Measurements from ENCODE around the gene SNRPD2.

SNRPD2 gene

DNA sequence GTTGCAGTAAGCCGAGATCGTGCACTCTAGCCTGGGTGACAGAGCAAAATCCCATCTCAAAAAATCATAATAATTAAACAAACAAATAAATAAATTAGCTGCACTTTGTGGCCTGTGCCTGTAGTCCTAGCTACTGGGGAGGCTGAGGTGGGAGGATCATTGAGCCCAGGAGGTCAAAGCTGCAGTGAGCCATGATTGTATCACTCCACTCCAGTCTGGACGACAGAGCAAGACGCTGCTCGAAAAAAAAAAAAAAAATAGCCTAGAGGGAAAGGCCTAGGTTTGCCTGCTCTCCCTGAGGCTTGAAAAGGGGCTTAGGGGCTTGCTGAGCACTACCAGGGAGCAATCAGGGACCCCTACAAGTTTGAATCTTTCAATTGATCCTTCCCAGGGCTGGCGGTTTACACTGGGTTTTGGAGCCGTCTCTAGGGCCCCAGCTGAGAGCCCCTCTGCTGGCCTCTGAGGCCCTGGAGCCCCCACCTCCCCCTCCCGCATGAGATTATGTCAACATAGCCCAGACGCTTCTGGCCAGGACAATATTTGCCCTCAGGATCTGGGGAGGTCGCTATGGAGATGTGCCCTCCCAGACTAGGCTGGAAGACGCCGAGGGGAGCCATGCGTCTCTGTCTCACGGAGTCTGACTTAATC, 34.1 kb downstream of the SNRPD2 start:
- no peak for DNase-seq (ENCODE audit: low read depth)

DNA sequence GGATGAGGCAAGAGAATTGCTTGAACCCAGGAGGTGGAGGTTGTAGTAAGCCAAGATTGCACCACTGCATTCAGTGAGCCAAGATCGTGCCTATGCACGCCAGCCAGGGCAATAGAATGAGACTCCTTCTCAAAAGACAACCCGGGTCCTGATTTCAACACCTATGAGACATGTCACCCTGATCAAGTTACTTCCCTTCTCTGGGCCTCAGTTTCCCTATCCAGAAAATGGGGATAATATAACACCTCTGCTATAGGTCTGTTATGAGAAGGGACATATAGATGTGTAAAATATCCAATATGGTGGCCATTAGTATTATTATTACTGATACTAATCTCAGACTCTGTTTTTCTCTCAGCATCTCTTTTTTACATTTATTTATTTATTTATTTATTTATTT, 36.7 kb downstream of the SNRPD2 start:
- DNase-seq (ENCODE audit: low read depth), result no peak

DNA sequence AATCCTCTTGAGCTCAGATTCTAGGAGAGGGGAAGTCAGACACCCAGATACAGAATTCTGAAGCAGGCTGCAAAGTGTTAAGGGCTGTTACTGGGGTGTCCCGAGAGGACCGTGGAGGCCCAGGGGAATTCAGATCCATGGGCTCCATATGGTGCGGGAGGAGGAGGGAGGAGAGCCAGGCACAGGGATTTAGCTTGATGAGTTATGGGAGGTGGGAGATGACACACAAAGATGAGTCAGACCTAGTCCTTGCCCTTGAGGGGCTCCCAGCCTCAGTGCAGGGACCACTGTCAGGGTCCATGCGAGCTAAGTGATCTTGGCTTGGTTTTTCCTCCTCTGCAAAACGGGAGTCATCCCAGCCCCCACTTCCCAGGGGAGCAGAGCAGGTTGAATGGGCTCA, 38.1 kb downstream of the SNRPD2 start:
- DNase-seq (ENCODE audit: low read depth), result no peak

DNA sequence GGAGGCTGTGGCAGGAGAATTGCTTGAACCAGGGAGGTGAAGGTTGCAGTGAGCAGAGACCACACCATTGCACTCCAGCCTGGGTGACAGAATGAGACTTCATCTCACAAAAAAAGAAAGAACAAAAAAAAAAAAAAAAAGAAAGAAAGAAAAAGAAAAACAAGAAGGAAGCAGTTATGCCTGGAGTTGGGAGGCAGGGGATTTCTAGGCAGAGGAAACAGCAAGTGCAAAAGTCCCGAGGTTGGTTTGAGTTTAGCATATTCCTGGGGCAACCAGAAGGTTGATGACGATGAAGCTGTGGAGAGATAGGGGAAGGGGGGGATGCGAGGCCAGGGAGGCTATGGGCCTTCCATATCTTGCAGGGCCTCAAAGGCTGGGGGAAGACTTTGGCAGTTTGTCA, 41.0 kb downstream of the SNRPD2 start:
- DNase-seq (ENCODE audit: low read depth), result no peak

DNA sequence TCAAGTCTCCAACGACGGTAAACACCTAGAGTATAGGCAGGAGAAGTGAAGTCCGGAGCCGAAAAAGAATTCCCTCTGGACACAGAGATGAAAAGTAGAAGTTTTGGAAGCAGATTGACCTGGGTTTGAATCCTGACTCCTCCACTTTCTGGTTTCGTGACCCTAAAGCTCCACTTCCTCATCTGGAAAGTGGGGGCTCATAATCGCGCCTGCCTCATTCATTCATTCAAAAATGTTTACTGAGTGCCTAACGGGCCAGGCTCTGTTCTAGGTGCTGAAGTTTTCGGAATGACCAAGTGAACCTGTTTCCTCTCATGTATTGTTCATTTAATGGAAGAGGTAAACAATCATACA, 45.4 kb downstream of the SNRPD2 start:
- no peak for DNase-seq (ENCODE audit: low read depth)

DNA sequence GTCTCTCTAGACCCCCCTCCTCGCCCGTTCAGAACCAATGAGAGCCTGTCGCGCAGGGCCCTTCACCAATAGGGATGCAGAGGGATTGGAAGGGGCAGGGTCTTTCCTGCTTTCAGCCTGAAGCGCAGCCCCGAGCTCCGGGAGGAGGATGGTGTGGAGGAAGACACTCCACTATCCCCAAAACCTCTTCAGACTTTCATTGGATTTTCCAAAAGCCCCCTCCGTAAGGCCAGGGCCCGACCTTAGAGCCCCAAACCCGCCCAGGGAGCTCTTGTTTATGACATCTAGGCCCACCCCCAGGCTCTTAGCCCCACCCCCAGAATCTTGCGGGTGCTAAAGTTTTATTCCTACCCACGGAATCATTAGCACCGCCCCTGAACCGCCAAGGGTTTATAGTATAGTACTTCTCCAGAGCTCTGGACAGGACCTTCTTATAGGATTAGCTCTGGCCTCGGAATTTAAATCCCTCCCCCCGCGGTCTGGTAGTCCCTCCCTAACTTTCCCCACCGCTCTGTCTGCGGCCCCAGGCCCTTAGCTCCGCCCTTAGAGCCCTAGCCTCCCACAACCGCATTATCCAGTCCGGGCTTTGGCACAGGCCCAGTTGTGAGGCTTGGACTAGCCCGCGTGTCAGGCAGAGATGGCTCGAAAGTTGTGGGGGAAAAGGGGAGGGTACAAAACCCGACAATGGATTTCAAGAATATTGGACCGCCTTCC, 46.0 kb downstream of the SNRPD2 start:
- peak; percentile 75 for DNase-seq (ENCODE audit: low read depth)

DNA sequence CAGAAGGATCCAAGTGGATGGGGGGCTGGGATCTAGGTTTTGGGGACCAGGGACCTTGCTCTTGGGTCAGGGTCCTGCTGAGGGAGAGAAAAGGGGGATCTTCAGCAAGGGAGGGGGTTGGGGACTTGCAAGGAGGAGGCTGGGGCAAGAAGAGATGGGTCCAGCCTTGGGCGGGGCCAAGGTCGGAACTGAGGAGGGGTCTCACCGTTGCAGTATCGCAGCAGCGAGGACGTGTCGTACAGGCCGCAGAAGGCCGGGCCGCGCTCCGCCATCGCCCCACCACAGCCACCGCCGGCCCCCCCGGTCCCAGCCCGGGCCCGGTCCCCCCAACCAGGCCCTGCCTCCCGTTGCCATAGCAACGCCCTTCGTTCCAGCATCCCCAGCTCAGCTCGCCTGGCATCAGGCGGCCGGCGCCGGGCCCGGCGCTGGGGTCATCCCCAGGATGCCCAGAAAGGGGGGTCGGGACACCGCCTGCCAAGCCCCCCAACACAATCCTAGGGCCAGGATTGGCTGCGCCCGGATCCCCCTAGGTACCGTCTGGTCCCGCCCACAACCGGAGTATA, 46.6 kb downstream of the SNRPD2 start:
- DNase-seq (ENCODE audit: low read depth), result no peak

DNA sequence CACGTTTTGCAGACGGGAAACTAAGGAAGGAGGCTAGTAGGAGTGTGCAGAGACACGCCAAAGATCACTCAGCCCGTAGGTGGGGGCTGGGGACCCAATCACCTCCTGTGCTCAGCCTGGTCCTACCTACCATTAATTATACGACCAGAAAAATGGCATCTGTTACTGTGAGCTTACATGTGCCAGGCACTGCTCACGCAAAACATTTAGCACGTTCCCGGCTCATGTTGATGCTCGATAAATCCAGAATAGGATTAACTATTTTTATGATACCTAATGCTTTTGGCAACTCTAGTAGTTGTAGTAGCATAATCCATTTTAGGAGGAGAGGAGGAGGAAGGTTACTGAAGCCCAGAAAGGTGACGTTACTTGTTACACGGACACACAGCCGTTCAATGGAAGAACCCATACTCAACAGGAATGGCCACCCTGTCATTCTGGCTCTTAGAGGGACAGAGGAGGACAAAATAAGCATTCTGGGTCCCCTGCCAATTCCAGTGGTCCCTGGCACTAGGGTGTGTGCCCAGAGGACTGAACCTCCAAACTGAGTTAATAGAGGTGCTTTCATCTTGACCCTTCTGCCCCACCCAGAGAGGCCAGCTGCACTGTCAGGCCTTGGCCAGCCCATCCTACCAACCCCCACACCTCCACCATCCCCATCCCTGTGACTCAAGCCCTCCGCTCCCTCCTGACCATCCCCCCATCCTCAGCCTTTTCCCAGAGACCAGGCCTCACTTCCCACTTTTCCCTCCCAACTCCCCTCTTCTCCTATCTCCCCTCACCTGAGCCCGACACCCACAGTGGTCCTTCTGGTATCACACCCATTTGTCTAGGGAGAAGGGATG, 47.6 kb downstream of the SNRPD2 start:
- DNase-seq (ENCODE audit: low read depth), result no peak

DNA sequence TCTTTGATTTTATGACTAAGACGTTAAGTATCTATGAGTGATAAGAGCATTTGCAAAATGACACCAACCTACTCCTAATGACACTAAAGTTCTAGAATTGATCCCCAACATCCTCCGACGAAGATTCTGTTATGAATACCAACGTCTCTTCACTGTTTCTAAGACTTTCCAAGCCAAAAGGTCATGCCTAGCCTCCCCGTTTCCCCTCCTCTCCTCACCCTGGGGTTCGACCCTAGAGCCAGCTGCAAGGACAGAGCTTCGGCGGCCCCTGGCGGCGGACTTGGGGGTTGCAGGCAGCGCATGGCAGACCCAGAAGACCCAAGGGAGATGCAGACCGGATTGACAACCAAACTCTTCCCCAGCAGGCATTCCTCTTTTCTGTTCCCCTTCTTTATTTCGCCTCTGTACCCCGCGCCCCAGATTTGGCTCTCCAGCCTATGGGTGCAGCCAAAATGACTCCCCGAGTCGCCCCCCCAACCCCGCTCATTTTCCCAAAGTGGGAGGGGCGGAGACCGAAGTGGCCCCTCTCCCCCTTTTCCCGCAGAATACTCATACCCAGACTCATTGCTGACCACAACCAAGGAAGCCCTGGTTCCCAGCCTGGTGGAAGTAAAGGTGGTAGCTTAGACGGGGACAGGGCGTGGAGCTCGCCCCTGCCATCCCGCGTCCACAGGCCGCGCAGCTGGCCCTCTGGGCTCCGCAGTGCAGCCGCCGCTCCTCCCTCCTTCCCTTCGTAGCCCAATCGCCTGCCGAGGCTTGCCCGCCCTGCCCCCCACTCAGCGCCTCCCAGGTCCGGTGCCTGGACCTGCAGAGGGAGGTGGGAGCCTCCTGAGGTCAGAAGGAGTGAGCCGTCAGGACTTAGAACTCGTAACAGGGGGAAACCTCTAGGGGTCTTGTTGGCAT, 48.5 kb downstream of the SNRPD2 start:
- peak; percentile 66 for DNase-seq (ENCODE audit: low read depth)

DNA sequence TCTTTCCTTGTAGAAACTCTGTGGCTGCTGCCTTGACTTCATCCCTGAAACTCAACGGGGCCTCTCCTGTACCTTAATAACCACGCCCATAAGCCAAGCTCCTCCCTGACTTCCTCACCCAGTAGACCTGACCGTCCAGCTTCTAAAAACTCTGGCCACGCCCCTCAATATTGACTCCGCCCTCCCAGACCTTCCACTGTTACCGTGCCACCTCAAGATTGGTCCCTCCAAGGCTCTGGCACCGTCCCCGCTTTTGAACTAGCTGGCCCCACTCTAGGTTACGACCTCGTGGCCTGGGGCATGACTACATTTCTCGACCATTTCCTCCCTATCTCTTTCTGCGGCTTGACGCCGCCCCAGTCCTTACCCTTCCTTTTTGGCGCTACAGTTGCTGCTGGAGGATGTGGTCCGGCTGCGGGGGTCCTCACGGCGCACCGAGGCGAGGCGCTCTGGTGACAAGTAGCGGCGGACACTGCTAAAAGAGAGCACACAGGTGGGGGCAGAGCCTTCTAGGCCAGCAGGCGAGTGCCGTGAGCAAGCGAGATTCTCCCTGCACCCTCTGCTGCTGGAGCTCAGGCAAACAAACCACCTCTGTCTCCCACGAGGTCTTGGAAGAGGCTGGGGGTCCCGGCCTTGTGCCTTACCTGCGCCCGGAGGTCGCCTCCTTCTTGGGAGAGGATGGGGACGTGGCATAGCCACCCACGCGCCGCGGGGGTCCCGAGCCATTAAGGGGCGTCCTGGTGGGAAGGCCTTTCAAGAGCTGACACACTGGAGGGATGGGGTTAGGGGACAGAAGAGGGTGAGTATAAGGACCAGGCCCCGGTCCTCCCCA, 50.3 kb downstream of the SNRPD2 start:
- DNase-seq (ENCODE audit: low read depth), result peak; percentile 45

DNA sequence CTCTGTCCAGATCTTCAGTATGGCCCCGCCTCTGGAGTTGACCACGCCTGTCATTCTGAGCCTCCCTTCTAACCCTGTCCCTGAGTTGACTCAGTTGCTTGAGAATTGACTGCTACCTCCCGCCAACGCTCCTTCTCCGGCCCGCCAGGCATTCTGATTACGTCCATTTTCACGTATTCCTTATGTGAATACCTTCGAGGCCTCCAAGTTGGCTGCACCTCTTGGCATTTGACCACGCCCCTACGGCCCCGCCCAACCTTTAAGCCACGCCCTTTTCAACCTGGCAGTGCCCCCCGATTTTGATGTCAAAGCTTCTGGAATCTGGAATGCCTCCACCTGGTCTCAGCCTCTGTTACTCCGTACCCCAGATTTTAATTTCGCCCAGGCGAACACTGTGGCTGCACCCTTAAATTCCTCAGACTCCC, 50.9 kb downstream of the SNRPD2 start:
- no peak for DNase-seq (ENCODE audit: low read depth)

DNA sequence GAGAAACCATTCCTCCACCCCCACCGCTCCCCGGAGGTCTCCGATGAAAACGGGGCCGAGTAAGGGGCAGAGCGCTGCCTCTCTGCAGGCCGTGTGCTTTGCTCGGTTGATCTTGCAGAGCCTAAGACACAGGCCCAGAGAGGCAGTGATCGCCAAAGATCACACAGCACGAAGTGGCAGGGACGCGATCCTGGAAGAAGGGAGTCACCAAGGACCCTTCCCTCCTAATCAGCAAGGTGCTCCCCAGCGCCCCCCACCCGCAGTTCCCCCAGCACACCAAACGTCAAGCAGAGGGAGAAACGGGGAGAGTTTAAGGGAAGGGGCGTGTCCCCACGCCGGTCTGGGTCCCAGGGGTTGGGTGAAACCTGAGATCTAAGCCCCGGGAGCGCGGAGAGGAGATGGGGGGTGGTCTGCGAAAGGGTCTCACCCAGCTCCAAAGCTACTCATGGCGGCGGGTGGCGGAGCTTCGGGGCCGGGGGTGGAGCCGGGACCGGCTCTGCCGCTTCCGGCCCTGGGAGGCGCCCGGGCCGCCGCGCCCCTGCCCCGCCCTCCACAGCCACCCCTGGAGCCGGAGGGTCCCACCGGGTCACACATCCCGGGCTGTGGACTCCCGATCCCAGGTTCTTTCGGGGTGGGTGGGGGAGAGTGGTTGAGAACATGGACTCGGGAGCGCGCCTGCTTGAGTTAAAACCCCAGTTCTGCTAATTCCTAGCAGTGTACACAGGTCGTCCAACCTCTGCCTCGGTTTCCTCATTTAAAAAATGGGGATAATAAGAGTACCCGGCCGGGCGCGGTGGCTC, 52.6 kb downstream of the SNRPD2 start, which contains the start of gene EML2:
EML2 (minus strand) TSS at position 468 of the 800 bp plus-strand sequence; CDS start at position 447, 21 bp downstream.
- no peak for DNase-seq (ENCODE audit: low read depth)

DNA sequence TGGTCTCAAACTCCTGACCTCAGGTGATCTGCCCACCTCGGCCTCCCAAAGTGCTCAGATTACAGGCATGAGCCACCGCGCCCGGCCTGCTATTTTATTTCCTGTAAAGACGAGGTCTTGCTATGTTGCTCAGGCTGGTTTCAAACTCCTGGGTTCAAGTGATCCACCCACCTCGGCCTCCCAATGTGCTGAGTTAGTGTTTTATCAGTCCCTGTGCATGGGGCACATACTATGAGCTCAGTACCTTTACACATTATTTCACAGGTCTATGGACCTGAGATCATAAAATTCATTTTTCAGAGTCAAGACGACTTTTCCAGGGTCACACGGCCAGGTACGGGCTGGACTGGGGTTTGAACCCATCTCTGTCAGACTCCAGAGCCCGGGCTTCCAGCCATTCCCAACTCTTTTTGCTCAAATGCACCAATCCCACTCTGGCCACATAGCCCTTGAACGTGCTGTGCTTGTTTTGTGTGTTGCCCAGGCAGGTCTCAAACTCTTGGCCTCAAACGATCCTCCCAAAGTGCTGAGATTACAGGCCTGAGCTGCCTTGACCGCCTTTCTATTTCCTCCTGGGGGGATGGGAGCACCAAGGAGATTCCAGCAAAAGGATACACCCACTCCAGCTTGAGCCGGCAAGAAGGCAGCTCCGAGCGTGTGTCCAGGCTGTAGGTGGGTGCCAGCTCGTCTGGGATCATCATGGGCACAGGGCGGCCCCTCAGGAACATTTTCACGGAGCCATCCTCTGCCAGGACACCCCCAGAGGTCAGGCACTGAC, 53.7 kb downstream of the SNRPD2 start:
- DNase-seq (ENCODE audit: low read depth), result peak; percentile 41

All from fibroblast of gingiva (primary cell).